HG02884 (cell line): Measurements from ENCODE around the gene ZFR.

ENCODE experiments used
- ATAC-seq: cut with Tn5 transposase; IDR thresholded peaks from one replicate; pipeline ENCODE4 v1.9.1; 2021; ENCODE audit warnings: mild to moderate bottlenecking, moderate library complexity; ENCODE audit not compliant: unreplicated experiment

ZFR gene

GRCh38 chr5:32444431-32445286 is at the start of gene ZFR:
Gene ZFR, minus strand, starts transcription at chr5:32444740. Its CDS starts 82 bp downstream, at chr5:32444658.
- peak; percentile 75 for ATAC-seq

- ATAC-seq: no peak
Measured at GRCh38 chr5:32490972-32491557, 46.5 kb upstream of the ZFR start.

GRCh38 chr5:32489791-32490562 is 45.4 kb upstream of the ZFR start:
- no peak for ATAC-seq

- no peak for ATAC-seq
Measured at GRCh38 chr5:32487424-32487823, 42.9 kb upstream of the ZFR start.

GRCh38 chr5:32487008-32487407 is 42.5 kb upstream of the ZFR start:
- ATAC-seq: no peak

GRCh38 chr5:32482193-32482592 is 37.7 kb upstream of the ZFR start:
- no peak for ATAC-seq

- ATAC-seq: no peak
Measured at GRCh38 chr5:32479096-32479495, 34.6 kb upstream of the ZFR start.

GRCh38 chr5:32476891-32477290 is 32.4 kb upstream of the ZFR start:
- ATAC-seq: no peak

GRCh38 chr5:32475334-32476097 is 31.0 kb upstream of the ZFR start:
- ATAC-seq: no peak

GRCh38 chr5:32474209-32474854 is 29.8 kb upstream of the ZFR start:
- no peak for ATAC-seq

- ATAC-seq: no peak
Measured at GRCh38 chr5:32473072-32473471, 28.5 kb upstream of the ZFR start.

- no peak for ATAC-seq
Measured at GRCh38 chr5:32471784-32472183, 27.2 kb upstream of the ZFR start.

- no peak for ATAC-seq
Measured at GRCh38 chr5:32465076-32465475, 20.5 kb upstream of the ZFR start.

GRCh38 chr5:32462618-32463017 is 18.1 kb upstream of the ZFR start:
- ATAC-seq: no peak

GRCh38 chr5:32461441-32462120 is 17.0 kb upstream of the ZFR start:
- ATAC-seq: no peak

GRCh38 chr5:32460702-32461101 is 16.2 kb upstream of the ZFR start:
- ATAC-seq: no peak

GRCh38 chr5:32458880-32459495 is 14.4 kb upstream of the ZFR start:
- no peak for ATAC-seq

- no peak for ATAC-seq
Measured at GRCh38 chr5:32455311-32455710, 10.8 kb upstream of the ZFR start.

GRCh38 chr5:32454821-32455220 is 10.3 kb upstream of the ZFR start:
- ATAC-seq: no peak
